Right cardiac atrium (tissue), 5 donors: ENCODE results near the gene GRM4. TPM values are rescaled to one million over a fixed set of nuclear protein-coding genes. Genes with fewer than 3 reads are reported as not detected.
"Not testable (repeated sequence)": the region's sequence is repeated elsewhere in the genome, so short reads cannot be mapped to it uniquely, and the experiment has no call there.

Experiments
- ATAC-seq, 2 donors: fragments of 200-7000 bp; cut with Tn5 transposase; one replicate each; pipeline versions ENCODE4 v1.8.0 to v1.9.1; 2020; ENCODE audit warnings: moderate library complexity in 2 of 2, mild to moderate bottlenecking in 1 of 2
- DNase-seq, 3 donors: peaks; one replicate each; pipeline ENCODE4 v3.0.0-alpha.2; 2020
- H3K27ac ChIP-seq: one replicate; pipeline ENCODE4 v1.5.1; 2013; ENCODE audit warnings: mild to moderate bottlenecking, low read length, control low read depth, moderate library complexity
- H3K27me3 ChIP-seq: one replicate; pipeline ENCODE4 v1.6.1; 2013; ENCODE audit not compliant: control insufficient read depth, insufficient read depth
- H3K4me1 ChIP-seq: one replicate; pipeline ENCODE4 v1.6.1; 2013; ENCODE audit warnings: low read length; ENCODE audit not compliant: control insufficient read depth, insufficient read depth
- H3K4me3 ChIP-seq: one replicate; pipeline ENCODE4 v1.5.1; 2013; ENCODE audit warnings: low read length, control low read depth
- H3K9me3 ChIP-seq: one replicate; pipeline ENCODE4 v1.6.1; 2013; ENCODE audit warnings: low read length; ENCODE audit not compliant: control insufficient read depth
- WGBS: extraction: QIAGEN DNeasy Blood & Tissue Kit; methylation state at CpG from one replicate; pipeline ENCODE4 v1.1.7; 2013; 5-methylcytosine and 5-hydroxymethylcytosine counted together
- intact Hi-C, 4 donors: fragments of 100-400 bp; cut with DNase I; formaldehyde crosslinking; loops; one replicate each; pipeline versions ENCODE4 v1.11.0 to v1.14.0; 2022 to 2023
- polyA plus RNA-seq: library from polyadenylated mRNA; stranded (reverse); fragments of 200-250 nt; gene quantifications from one replicate; pipeline ENCODE4 v1.2.3, GENCODE V29; 2013
- total RNA-seq, 4 donors: library from RNA; stranded (reverse); fragmentation: NEBNext Ultra II Directional; extraction: Animal tissue kit (Norgen Biotek cat#: 25700); gene quantifications; one replicate each; pipeline ENCODE4 v1.2.1, GENCODE V29; 2021
- donor health status: healthy with polysubstance abuse.
- donor health status: DM: no; HTN: yes; CAD: no.
- donor health status: DM: no; HTN: no; CAD: no.
- donor health status: DM: no; HTN: yes; CAD: no; lungs with severe emphysema.
- donor health status: DM: yes; HTN: yes; CAD: no.

The GRM4 gene
- total and polyA plus RNA-seq, 5 donors = not detected

DNA sequence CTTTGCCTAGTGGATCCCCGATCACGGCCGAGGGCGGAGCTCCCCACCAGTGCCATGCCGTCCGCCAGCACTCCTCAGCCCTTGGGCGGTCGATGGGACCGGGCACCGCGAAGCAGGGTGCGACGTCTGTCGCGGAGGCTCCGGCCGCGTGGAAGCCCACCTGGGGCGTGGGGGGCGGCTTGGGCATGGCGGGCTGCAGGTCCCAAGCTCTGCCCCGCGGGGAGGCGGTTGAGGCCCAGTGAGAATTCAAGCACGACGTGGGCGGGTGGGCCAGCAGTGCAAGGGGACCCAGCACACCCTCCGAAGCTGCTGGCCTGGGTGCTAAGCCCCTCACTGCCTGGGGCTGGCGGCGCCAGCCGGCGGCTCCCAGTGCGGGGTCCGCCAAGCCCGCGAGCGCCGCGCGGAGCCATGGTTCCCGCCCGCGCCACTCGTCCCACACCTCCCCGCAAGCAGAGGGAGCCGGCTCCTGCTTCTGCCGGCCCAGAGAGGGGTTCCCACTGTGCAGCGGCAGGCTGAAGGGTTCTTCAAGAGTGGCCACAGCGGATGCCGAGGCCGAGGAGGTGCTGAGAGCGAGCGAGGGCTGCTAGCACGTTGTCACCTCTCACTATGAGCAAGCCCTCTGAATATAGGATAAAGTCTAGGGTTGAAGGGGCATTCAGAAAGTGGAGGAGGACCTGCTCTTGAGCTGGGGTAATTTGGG lies 128.6 kb downstream of the GRM4 start:
- Histone ChIP-seq H3K9me3 (no peaks in the 10 kb centered on the region), H3K27ac (no peak overlapping the region), H3K27me3 (no peaks in the 10 kb centered on the region), H3K4me1 (no peaks in the 10 kb centered on the region), H3K4me3 (no peak overlapping the region)
- WGBS = 94% methylated on average over 54 of the region's 54 CpGs
- intact Hi-C loops = no loop called here
- no peak for ATAC-seq
- DNase-seq = no peak

- ATAC-seq, H3K4me1 ChIP-seq, intact Hi-C loops, H3K4me3 ChIP-seq, H3K27me3 ChIP-seq, H3K27ac ChIP-seq, DNase-seq, H3K9me3 ChIP-seq: not testable (repeated sequence)
- 95% methylated on average over 3 of the region's 3 CpGs for WGBS
Observed at GRCh38 chr6:34016573-34016972, 129.3 kb downstream of the GRM4 start.

DNA sequence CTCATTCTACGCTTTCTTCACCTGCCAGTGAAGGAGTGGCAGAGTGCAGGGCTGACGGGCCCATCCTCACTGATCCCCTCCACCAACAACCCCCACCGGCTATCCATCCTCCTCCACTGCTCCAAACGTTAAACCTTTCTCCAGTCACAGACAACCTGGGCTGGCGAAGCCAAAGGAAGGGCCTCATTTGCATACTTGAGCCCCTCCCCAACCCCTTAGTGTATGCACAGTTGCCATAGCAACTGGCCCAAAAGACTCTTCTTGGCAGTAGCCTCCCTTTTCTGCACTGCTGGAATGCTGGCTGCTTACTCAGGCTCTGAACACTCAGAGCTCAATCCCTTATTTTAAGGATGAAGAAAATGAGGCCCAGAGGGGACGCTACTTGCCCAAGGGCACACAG lies 130.3 kb downstream of the GRM4 start:
- Histone ChIP-seq H3K9me3 (no peaks in the 10 kb centered on the region), H3K4me1 (no peaks in the 10 kb centered on the region), H3K27me3 (no peaks in the 10 kb centered on the region), H3K27ac (no peak overlapping the region), H3K4me3 (no peak overlapping the region)
- ATAC-seq = no peak
- DNase-seq = no peak
- WGBS = 63% methylated on average over 6 of the region's 6 CpGs
- intact Hi-C loops = no loop called here

- H3K9me3 ChIP-seq = peaks cover 2% of the 10 kb centered on the region
- DNase-seq (no peak), ATAC-seq (no peak)
- no peak overlapping the region for H3K27ac ChIP-seq
- H3K4me1 ChIP-seq = no peaks in the 10 kb centered on the region
- WGBS = 31% methylated on average over 5 of the region's 5 CpGs
- H3K4me3 ChIP-seq = no peak overlapping the region
- intact Hi-C loops = no loop called here
- H3K27me3 ChIP-seq = no peaks in the 10 kb centered on the region
Observed at GRCh38 chr6:34011264-34011663, 134.6 kb downstream of the GRM4 start.

GRCh38 chr6:34005901-34006531 lies 139.9 kb downstream of the GRM4 start:
- Histone ChIP-seq H3K27ac (no peak overlapping the region), H3K4me1 (no peaks in the 10 kb centered on the region), H3K4me3 (no peak overlapping the region), H3K27me3 (no peaks in the 10 kb centered on the region), H3K9me3 (peaks cover 2% of the 10 kb centered on the region)
- intact Hi-C loops = no loop called here
- no peak for DNase-seq
- WGBS = 47% methylated on average over 8 of the region's 8 CpGs
- ATAC-seq = no peak

DNA sequence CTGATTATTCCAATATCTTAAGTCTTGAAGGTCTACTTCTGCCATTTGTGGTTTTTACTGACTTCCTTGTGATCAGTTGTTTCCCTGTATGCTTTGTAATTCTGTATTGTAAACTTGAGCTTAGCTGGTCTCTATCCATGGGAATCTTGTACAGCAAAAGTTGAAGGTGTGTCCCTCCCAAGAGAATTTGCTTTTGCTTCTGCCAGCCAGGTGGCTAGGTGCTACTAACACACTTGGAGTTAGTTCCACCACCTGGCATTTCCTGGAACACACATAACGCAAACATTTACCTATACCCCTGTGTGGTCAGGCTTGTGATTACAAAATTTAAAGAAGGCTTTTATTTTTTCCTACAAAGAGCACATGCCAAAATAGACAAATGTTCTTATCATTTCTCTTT lies 141.2 kb downstream of the GRM4 start:
- Histone ChIP-seq H3K4me1 (no peaks in the 10 kb centered on the region), H3K27ac (no peak overlapping the region), H3K4me3 (no peak overlapping the region), H3K27me3 (no peaks in the 10 kb centered on the region), H3K9me3 (peaks cover 2% of the 10 kb centered on the region)
- intact Hi-C loops = no loop called here
- ATAC-seq (no peak), DNase-seq (no peak)
- WGBS = 94% methylated on average over 1 of the region's 1 CpG

DNA sequence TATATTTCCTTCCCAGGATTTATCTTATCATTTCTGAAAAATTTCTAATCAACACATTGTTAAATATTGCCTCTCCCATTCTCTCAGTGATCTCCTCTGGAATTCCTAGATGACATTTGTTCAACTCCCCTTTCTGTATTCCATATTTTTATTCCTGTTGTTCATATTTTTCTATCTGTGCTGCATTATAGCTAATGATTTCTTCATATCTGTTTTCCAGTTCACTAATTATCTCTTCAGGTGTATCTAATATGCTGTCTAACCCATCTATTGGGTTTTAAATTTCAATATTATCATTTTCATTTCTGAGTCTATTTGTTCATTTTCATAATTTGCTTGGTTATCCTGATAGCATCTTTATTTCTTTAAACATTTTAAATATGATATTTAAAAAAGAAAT lies 141.9 kb downstream of the GRM4 start:
- ATAC-seq (no peak), DNase-seq (no peak)
- Histone ChIP-seq H3K4me3 (no peak overlapping the region), H3K4me1 (no peaks in the 10 kb centered on the region), H3K27me3 (no peaks in the 10 kb centered on the region), H3K27ac (no peak overlapping the region), H3K9me3 (peaks cover 2% of the 10 kb centered on the region)
- intact Hi-C loops = no loop called here

DNA sequence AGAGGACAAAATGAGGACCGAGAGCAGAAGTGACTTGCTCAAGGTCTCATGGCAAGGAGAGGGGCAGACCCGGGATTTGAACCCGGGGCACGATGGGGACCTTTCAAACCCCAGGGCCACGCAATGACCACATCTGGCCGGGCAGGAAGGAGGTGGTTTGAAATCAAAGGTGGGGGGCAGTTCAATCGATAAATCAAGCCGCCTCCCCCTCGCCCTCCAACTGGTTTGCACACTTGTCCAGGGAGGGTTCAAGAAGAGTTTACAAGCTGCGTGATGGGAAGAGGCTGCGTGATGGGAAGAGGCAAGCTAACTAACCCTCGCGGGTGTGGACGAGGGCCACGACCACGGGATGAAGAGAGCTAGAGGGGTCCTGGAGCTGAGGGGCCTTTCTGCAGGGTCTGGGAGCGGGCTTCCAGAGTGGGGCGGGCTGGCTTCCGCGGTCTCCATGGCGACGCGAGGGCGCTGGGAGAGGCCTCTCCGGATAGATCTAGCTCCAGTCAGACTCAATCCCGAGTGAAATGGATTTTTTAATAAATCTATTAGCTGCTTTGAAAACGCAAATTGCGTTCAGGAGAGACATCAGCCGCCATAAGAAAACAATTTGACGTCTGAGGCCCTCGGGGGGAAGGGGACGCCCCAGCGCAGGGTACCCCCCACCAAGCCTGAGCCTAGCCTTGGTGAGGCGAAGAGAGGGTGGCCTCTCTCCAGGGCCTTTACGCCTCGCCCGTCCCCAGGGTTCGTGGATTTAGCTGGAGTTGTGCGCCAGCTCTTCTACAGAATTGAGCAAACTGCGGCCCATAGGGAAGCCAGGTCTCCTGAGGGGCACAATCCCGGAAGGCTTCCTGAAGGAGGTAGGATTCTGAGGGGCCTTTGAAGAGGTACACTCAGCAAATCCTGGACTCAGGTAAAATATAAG lies 143.9 kb downstream of the GRM4 start:
- H3K27me3 ChIP-seq = no peaks in the 10 kb centered on the region
- DNase-seq (no peak), ATAC-seq (no peak)
- H3K4me3 ChIP-seq = no peak overlapping the region
- no peaks in the 10 kb centered on the region for H3K9me3 ChIP-seq
- 64% methylated on average over 41 of the region's 41 CpGs for WGBS
- no peaks in the 10 kb centered on the region for H3K4me1 ChIP-seq
- intact Hi-C loops = no loop called here
- no peak overlapping the region for H3K27ac ChIP-seq

GRCh38 chr6:34000281-34000680 lies 145.6 kb downstream of the GRM4 start:
- Histone ChIP-seq H3K27me3 (no peaks in the 10 kb centered on the region), H3K4me3 (no peak overlapping the region), H3K4me1 (no peaks in the 10 kb centered on the region), H3K27ac (no peak overlapping the region), H3K9me3 (no peaks in the 10 kb centered on the region)
- DNase-seq (no peak), ATAC-seq (no peak)
- WGBS = 81% methylated on average over 5 of the region's 5 CpGs
- intact Hi-C loops = no loop called here

- H3K27me3 ChIP-seq = no peaks in the 10 kb centered on the region
- DNase-seq (no peak), ATAC-seq (no peak)
- 87% methylated on average over 4 of the region's 4 CpGs for WGBS
- H3K4me3 ChIP-seq = no peak overlapping the region
- intact Hi-C loops = no loop called here
- H3K27ac ChIP-seq = no peak overlapping the region
- no peaks in the 10 kb centered on the region for H3K9me3 ChIP-seq
- no peaks in the 10 kb centered on the region for H3K4me1 ChIP-seq
Observed at GRCh38 chr6:33999567-33999966, 146.3 kb downstream of the GRM4 start.

GRCh38 chr6:33998660-33999059 lies 147.2 kb downstream of the GRM4 start:
- 95% methylated on average over 5 of the region's 5 CpGs for WGBS
- Histone ChIP-seq H3K27ac (no peak overlapping the region), H3K4me3 (no peak overlapping the region), H3K4me1 (no peaks in the 10 kb centered on the region), H3K9me3 (no peaks in the 10 kb centered on the region), H3K27me3 (no peaks in the 10 kb centered on the region)
- intact Hi-C loops = no loop called here
- ATAC-seq = no peak
- no peak for DNase-seq
